ENCODE measurements around the gene MATK.

MATK gene

DNA sequence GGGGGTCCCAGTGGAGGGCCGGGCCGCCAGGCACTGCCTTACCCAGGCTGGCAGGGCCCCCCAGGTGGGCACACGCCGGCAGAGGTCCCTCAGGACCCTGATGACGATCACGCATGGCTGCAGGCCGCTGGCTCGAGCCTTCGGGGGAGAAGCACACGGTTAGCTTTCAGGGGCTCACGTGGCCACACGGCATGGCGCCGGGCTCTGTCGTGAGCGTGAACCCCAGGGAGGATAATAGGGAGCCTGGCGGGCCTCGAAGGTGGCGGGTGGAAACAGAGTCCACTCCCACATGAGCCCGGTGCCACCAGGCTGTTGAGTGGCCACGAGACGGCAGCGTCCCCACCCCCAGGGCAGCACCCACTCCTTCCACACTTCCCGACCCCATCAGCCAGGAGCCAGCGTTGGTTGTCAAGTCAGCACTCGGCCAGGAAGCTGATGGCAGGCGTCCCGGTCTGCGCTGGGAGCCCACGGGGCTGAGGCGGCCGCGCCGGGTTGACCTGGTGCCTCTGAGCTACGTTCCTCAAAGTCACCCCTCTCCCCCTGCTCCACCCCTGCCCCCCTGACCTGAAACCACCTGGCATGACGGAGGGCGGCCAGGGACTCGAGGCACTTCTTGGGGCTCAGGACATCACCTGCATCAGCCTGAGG is 24.7 kb upstream of the MATK start:
- Mint-ChIP-seq H3K27me3 (ENCODE audit: low read depth) (peaks cover 12% of the 10 kb centered on the region), H3K4me1 (peaks cover 5% of the 10 kb centered on the region), H3K4me3 (no peak overlapping the region)

DNA sequence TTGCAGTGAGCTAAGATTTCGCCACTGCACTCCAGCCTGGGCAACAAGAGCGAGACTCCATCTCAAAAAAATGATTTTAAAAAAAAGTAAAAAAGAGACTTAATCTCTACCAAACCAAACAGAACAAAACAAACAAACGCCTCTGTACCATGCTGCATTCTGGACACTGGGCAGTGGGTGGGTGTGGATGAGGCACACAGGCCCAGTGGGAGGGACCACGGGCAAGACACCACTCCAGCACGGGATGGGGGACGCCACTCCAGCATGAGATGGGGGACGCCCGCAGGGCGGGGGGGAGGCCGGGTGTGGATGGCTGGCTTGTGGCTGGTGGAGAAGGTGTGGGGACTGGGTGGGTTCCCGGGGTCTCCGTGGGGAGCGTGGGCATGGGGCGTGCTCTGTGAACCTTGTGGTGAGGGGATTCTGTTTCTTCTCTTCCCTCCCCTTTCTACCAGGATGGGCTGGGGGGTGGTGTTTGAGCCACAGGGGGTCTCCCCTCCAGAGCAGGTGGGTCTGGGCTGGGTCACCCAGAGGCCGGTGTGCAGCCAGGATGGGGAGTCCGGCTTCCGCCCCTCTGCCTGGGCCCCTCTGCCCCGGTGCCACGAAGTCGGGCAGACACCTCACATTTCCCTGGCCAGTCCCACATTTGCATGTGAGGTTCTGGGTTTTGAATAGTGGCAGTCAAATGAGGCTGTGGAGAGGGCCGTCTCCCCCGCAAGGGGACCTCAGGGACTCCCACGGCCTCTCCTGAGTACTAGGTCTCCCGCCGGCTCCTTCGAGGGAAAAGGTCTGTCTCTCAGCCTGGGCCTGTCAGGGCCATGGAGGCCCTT is 23.9 kb upstream of the MATK start:
- no peaks in the 10 kb centered on the region for H3K9me3 Mint-ChIP-seq
- TF ChIP-seq, protein P1, sequence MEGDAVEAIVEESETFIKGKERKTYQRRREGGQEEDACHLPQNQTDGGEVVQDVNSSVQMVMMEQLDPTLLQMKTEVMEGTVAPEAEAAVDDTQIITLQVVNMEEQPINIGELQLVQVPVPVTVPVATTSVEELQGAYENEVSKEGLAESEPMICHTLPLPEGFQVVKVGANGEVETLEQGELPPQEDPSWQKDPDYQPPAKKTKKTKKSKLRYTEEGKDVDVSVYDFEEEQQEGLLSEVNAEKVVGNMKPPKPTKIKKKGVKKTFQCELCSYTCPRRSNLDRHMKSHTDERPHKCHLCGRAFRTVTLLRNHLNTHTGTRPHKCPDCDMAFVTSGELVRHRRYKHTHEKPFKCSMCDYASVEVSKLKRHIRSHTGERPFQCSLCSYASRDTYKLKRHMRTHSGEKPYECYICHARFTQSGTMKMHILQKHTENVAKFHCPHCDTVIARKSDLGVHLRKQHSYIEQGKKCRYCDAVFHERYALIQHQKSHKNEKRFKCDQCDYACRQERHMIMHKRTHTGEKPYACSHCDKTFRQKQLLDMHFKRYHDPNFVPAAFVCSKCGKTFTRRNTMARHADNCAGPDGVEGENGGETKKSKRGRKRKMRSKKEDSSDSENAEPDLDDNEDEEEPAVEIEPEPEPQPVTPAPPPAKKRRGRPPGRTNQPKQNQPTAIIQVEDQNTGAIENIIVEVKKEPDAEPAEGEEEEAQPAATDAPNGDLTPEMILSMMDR (IDR thresholded peaks at IDR 0.05; ENCODE audit: unreplicated experiment in 3 of 3): no peak
- H3K27me3 Mint-ChIP-seq (ENCODE audit: low read depth): peaks cover 12% of the 10 kb centered on the region
- H3K4me1 Mint-ChIP-seq: peaks cover 5% of the 10 kb centered on the region
- no peak overlapping the region for H3K27ac Mint-ChIP-seq
- no peak overlapping the region for H3K4me3 Mint-ChIP-seq
- H3K36me3 Mint-ChIP-seq (ENCODE audit: low read depth): no peaks in the 10 kb centered on the region

More for the DNA sequence above, 24.7 kb upstream of the MATK start:
- no peaks in the 10 kb centered on the region for H3K36me3 Mint-ChIP-seq (ENCODE audit: low read depth)
- H3K27ac Mint-ChIP-seq: no peak overlapping the region
- TF ChIP-seq, protein P1 (IDR thresholded peaks at IDR 0.05; ENCODE audit: unreplicated experiment in 3 of 3): no peak
- H3K9me3 Mint-ChIP-seq: no peaks in the 10 kb centered on the region

DNA sequence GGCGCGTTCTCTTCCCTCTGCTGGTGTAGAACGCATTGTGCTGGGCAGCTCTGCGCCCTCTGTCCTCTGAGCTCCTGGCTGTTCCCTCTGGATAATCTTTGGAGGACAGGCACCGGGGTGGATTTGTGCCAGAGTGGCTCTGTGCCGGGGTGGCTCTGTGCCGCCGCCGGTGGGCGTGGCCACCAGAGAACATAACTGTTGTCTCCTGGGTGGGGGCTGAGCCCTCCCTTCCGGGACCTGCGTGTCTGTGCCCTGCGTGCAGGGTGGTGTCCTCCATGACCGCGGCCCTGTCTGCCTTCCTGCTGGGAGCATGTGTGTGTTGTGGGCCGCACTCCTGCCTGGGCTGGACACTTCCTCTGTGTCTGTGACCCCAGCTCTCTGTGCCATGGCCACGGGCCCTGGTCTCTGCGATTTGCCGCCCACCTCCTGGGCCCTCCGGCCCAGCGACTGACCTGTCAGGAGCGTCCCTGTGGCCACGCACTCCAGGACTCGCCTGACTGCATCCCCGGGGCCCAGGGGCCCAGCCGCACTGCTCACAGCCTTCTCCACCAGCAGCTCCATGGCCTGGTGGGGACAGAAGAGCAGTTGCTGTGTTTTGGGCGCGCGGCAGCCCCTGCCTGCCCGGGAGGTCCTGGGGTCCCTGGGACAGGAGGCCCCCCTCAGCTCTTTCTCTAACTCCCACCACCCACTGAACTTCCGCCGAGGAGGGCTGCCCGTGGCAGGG is 22.4 kb upstream of the MATK start:
- Mint-ChIP-seq H3K4me3 (no peak overlapping the region), H3K36me3 (ENCODE audit: low read depth) (no peaks in the 10 kb centered on the region), H3K27me3 (ENCODE audit: low read depth) (peaks cover 16% of the 10 kb centered on the region), H3K4me1 (peaks cover 5% of the 10 kb centered on the region), H3K27ac (no peak overlapping the region), H3K9me3 (no peaks in the 10 kb centered on the region)
- TF ChIP-seq, protein P1 (IDR thresholded peaks at IDR 0.05; ENCODE audit: unreplicated experiment in 3 of 3): no peak

DNA sequence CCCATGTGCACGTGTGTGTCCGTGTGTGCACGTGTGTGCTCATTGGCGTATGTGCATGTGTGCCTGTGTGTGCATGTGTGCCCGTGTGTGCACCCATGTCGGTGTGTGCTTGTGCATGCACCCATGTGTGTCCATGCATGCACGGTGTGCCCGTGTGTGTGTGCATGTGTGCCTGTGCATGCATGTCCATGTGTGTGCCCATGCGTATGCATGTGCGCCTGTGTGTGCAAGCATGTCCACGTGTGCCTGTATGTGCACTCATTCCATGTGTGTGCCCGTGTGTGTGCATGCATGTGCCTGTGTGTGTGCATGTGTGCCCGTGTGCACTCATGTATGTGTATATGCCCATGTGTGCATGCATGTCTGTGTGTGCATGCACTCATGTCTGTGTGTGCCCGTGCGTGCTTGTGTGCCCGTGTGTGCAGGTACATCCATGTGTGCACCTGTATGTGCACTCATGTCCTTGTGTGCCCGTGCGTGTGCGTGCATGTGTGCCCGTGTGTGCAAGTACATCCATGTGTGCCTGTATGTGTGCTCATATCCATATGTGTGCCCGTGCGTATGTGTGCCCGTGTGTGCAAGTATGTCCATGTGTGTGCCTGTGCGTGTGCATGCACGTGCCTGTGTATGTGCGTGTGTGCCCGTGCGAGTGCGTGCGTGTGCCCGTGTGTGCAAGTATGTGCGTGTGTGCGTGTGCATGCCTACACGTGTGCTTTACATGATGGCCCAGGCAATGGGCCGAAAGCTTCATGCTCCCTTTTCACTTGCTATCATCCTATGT is 21.6 kb upstream of the MATK start:
- Mint-ChIP-seq H3K9me3 (no peaks in the 10 kb centered on the region), H3K27me3 (ENCODE audit: low read depth) (peaks cover 21% of the 10 kb centered on the region), H3K4me1 (peaks cover 5% of the 10 kb centered on the region), H3K4me3 (no peak overlapping the region), H3K27ac (no peak overlapping the region), H3K36me3 (ENCODE audit: low read depth) (no peaks in the 10 kb centered on the region)
- TF ChIP-seq, protein P1 (IDR thresholded peaks at IDR 0.05; ENCODE audit: unreplicated experiment in 3 of 3): no peak

DNA sequence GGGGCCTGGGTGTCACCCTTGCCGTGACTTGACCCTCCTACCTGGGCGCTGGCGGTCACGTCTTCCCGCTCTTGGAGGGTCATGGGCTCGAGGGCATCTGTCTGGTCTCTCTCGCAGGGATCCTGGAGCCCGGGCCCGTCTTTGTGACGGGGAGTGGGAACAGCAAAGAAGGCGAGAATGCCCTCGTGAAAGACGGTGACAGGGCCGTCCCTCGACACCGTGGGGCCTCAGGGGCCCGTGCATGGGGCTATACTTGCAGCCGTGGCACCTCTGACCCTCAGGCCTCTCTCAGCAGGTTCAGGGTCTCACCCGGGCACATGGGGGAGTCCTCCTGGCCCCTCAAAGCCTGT is 20.9 kb upstream of the MATK start:
- Mint-ChIP-seq H3K27ac (no peak overlapping the region), H3K36me3 (ENCODE audit: low read depth) (no peaks in the 10 kb centered on the region), H3K9me3 (no peaks in the 10 kb centered on the region), H3K4me1 (no peaks in the 10 kb centered on the region), H3K27me3 (ENCODE audit: low read depth) (peaks cover 23% of the 10 kb centered on the region), H3K4me3 (no peak overlapping the region)
- TF ChIP-seq, protein P1 (IDR thresholded peaks at IDR 0.05; ENCODE audit: unreplicated experiment in 3 of 3): no peak
